ENCODE measurements around the gene AP3S2.

DNA sequence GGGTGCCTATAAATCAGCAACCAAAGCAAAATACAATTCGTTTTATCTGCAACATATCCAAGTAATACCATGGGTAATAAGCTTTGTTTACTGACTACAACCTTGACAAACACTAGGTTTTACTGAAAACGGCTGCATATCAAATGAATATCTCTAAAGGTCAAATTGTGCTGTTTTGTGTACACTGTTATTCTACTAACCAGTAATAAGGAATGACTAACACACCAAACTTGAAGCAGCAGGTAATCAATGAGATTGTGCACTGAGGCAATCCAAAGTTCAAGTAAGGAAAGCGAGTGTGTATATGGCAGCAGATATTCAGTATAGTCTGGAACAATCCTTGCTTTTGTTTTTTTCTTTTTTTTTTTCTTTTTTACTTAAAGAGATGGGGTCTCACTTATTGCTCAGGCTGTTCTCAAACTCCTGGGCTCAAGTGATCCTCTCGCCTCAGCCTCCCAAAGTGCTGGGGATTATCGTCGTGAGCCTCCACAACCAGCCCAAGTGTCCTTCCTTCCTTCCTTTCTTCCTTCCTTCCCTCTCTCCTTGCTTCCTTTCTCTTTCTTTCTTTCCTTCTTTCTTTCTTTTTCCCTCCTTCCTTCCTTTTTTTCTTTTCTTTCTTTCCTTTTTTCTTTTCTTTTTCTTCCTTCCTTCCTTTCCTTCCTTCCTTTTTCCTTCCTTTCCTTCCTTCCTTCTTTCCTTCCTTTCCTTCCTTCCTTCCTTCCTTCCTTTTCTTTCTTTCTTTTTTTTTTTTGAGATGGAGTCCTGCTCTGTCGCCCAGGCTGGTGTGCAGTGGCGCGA lies 34.9 kb downstream of the AP3S2 start:
- TF ChIP-seq, protein P1, sequence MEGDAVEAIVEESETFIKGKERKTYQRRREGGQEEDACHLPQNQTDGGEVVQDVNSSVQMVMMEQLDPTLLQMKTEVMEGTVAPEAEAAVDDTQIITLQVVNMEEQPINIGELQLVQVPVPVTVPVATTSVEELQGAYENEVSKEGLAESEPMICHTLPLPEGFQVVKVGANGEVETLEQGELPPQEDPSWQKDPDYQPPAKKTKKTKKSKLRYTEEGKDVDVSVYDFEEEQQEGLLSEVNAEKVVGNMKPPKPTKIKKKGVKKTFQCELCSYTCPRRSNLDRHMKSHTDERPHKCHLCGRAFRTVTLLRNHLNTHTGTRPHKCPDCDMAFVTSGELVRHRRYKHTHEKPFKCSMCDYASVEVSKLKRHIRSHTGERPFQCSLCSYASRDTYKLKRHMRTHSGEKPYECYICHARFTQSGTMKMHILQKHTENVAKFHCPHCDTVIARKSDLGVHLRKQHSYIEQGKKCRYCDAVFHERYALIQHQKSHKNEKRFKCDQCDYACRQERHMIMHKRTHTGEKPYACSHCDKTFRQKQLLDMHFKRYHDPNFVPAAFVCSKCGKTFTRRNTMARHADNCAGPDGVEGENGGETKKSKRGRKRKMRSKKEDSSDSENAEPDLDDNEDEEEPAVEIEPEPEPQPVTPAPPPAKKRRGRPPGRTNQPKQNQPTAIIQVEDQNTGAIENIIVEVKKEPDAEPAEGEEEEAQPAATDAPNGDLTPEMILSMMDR (IDR thresholded peaks at IDR 0.05) = no peak
- no peak for TF ChIP-seq POLR2A (IDR thresholded peaks at IDR 0.05)

All from esophagus squamous epithelium (tissue), 4 donors.